Measurements from ENCODE around the gene TAS2R40. TPM values are rescaled to one million over a fixed set of nuclear protein-coding genes. Genes with fewer than 3 reads are reported as not detected.

The TAS2R40 gene
- total and polyA plus RNA-seq, 7 donors: not detected

- TF ChIP-seq CTCF (IDR thresholded peaks at IDR 0.05): no peak
- peaks cover 22% of the 10 kb centered on the region for H3K9me3 ChIP-seq
- no peak overlapping the region for H3K4me3 ChIP-seq
- no peaks in the 10 kb centered on the region for H3K4me1 ChIP-seq
- DNase-seq (no peak), ATAC-seq (no peak)
- H3K36me3 ChIP-seq (ENCODE audit: insufficient read depth in 1 of 2, low read depth in 1 of 2): no peaks in the 10 kb centered on the region
- peaks cover 0 to 6% (median 0%) of the 10 kb centered on the region in 3 donors for H3K27me3 ChIP-seq (ENCODE audit: insufficient read depth in 3 of 3, low read length in 2 of 3)
- 86 to 94% (median 88%) methylated on average over 2 of the region's 2 CpGs for WGBS, 3 donors
- intact Hi-C loops (cut with DNase I): loop anchor here in 1 of 2 donors (1.0 kb wide), 1 partner anchor 16 kb away; no protein-coding TSS in a partner anchor
- H3K27ac ChIP-seq: no peak overlapping the region
Observed at GRCh38 chr7:143181349-143181748, 40.5 kb upstream of the TAS2R40 start.

- Histone ChIP-seq H3K4me1 (no peaks in the 10 kb centered on the region), H3K9me3 (peaks cover 10% of the 10 kb centered on the region), H3K27ac (no peak within 1 kb of the TSS), H3K4me3 (no peak within 1 kb of the TSS), H3K27me3 (ENCODE audit: insufficient read depth in 3 of 3, low read length in 2 of 3) (peaks cover 0 to 6% (median 0%) of the 10 kb centered on the region in 3 donors), H3K36me3 (ENCODE audit: insufficient read depth in 1 of 2, low read depth in 1 of 2) (no peaks in the 10 kb centered on the region)
- TF ChIP-seq CTCF (IDR thresholded peaks at IDR 0.05): no peak
- 84 to 96% (median 90%) methylated on average over 3 of the region's 3 CpGs for WGBS, 3 donors
- no peak for ATAC-seq
- DNase-seq: no peak
- intact Hi-C loops (cut with DNase I): no loop called here
Observed at GRCh38 chr7:143183024-143183423, 38.8 kb upstream of the TAS2R40 start, which contains the start of gene TAS2R39. TAS2R39 (plus strand) TSS chr7:143183419; CDS start chr7:143183419, 0 bp downstream.

- DNase-seq (no peak), ATAC-seq (no peak)
- Histone ChIP-seq H3K27ac (no peak overlapping the region), H3K27me3 (ENCODE audit: insufficient read depth in 3 of 3, low read length in 2 of 3) (peaks cover 0 to 6% (median 0%) of the 10 kb centered on the region in 3 donors), H3K4me3 (no peak overlapping the region), H3K36me3 (ENCODE audit: insufficient read depth in 1 of 2, low read depth in 1 of 2) (no peaks in the 10 kb centered on the region), H3K9me3 (no peaks in the 10 kb centered on the region), H3K4me1 (no peaks in the 10 kb centered on the region)
- WGBS, 3 donors: 70 to 84% (median 77%) methylated on average over 1 of the region's 1 CpG
- TF ChIP-seq CTCF (IDR thresholded peaks at IDR 0.05): no peak
- intact Hi-C loops (cut with DNase I): no loop called here
Observed at GRCh38 chr7:143185551-143185950, 36.3 kb upstream of the TAS2R40 start.

GRCh38 chr7:143188994-143189393 is 32.8 kb upstream of the TAS2R40 start:
- 66 to 71% (median 67%) methylated on average over 6 of the region's 6 CpGs for WGBS, 3 donors
- no peak for TF ChIP-seq CTCF (IDR thresholded peaks at IDR 0.05)
- intact Hi-C loops (cut with DNase I): no loop called here
- Histone ChIP-seq H3K27me3 (ENCODE audit: insufficient read depth in 3 of 3, low read length in 2 of 3) (peaks cover 0 to 6% (median 0%) of the 10 kb centered on the region in 3 donors), H3K27ac (no peak overlapping the region), H3K4me1 (no peaks in the 10 kb centered on the region), H3K4me3 (no peak overlapping the region), H3K36me3 (ENCODE audit: insufficient read depth in 1 of 2, low read depth in 1 of 2) (no peaks in the 10 kb centered on the region), H3K9me3 (no peaks in the 10 kb centered on the region)
- DNase-seq (no peak), ATAC-seq (no peak)

- intact Hi-C loops (cut with DNase I): no loop called here
- H3K4me1 ChIP-seq: no peaks in the 10 kb centered on the region
- H3K27me3 ChIP-seq (ENCODE audit: insufficient read depth in 3 of 3, low read length in 2 of 3): no peaks in the 10 kb centered on the region
- ATAC-seq (no peak), DNase-seq (no peak)
- no peak overlapping the region for H3K27ac ChIP-seq
- 80 to 85% (median 82%) methylated on average over 2 of the region's 2 CpGs for WGBS, 3 donors
- no peaks in the 10 kb centered on the region for H3K36me3 ChIP-seq (ENCODE audit: insufficient read depth in 1 of 2, low read depth in 1 of 2)
- no peak for TF ChIP-seq CTCF (IDR thresholded peaks at IDR 0.05)
- peaks cover 12% of the 10 kb centered on the region for H3K9me3 ChIP-seq
- no peak overlapping the region for H3K4me3 ChIP-seq
Observed at GRCh38 chr7:143193880-143194279, 28.0 kb upstream of the TAS2R40 start.

Data from psoas muscle (tissue), 8 donors.